HepG2 (cell line): Measurements from ENCODE around the gene ARHGAP29. TPM values are rescaled to one million over a fixed set of nuclear protein-coding genes. Genes with fewer than 3 reads are reported as not detected.
A peak's percentile ranks its signal among the peaks of the same experiment; 100 is the strongest.

ENCODE experiments used
- ATAC-seq: fragments of 200-7000 bp; cut with Tn5 transposase; 3 replicates; pipeline ENCODE4 v1.9.1; 2020; ENCODE audit warnings: mild to moderate bottlenecking, moderate library complexity
- BruUV-seq: library from RNA; stranded (reverse); fragments of 400-500 nt; replicated peaks from 2 replicates; lab custom pipeline; 2021; lab: Mats Ljungman, UMichigan
- CTCF ChIA-PET: fragments of 300-600 bp; formaldehyde crosslinking; extraction: SDS; loops from one replicate; lab custom pipeline; 2021; ENCODE audit warnings: low total read pairs, inconsistent platforms, low intra/inter-chr PET ratio; lab: Yijun Ruan, JAX
- POLR2A ChIA-PET: fragments of 350-600 bp; sonication (Branson Sonifier 250); formaldehyde crosslinking; loops from one replicate; lab custom pipeline; 2020; ENCODE audit warnings: antibody characterized with exemption, inconsistent platforms; lab: Yijun Ruan, JAX
- DNase-seq: peaks from one replicate; pipeline ENCODE4 v3.0.0-alpha.2; 2015; ENCODE audit warnings: low spot score
- FAIRE-seq: peaks from 3 replicates; lab custom pipeline; 2011; peaks lifted over from hg19 to GRCh38; lab: Jason Lieb, UNC
- H2AFZ ChIP-seq: one replicate; pipeline ENCODE4 v1.6.1; 2011; ENCODE audit warnings: low read length, inconsistent platforms
- H3K27ac ChIP-seq: fragments of 300-600 bp; 3 replicates; pipeline ENCODE4 v1.8.0; 2011; ENCODE audit warnings: mixed run types, mild to moderate bottlenecking, mixed read lengths, low read length, inconsistent platforms; ENCODE audit not compliant: insufficient read depth; ENCODE audit errors: extremely low read length
- H3K27me3 ChIP-seq, 2 experiments: fragments of 200-600 bp in 1 of 2; 2 replicates in 1 of 2; 3 replicates in 1 of 2; pipeline versions ENCODE4 v1.6.0 to v1.8.0; 2011; ENCODE audit warnings: low read length in 2 of 2, mild to moderate bottlenecking in 2 of 2, moderate library complexity in 2 of 2, inconsistent platforms in 1 of 2; ENCODE audit not compliant: insufficient read depth in 2 of 2, control insufficient read depth in 1 of 2
- H3K36me3 ChIP-seq, 2 experiments: fragments of 200-600 bp in 1 of 2; replicated peaks in 1 of 2; 2 replicates in 1 of 2; 3 replicates in 1 of 2; pipeline versions ENCODE4 v1.5.1 to v1.8.0; 2011; ENCODE audit warnings: low read length in 2 of 2, inconsistent platforms in 1 of 2; ENCODE audit not compliant: insufficient read depth in 2 of 2, control insufficient read depth in 1 of 2
- H3K4me1 ChIP-seq: 2 replicates; pipeline ENCODE4 v1.5.1; 2012; ENCODE audit warnings: low read length, inconsistent platforms; ENCODE audit not compliant: insufficient read depth
- H3K4me2 ChIP-seq: 2 replicates; pipeline ENCODE4 v1.6.0; 2011; ENCODE audit warnings: low read depth, low read length, inconsistent platforms
- H3K4me3 ChIP-seq, 3 experiments: fragments of 200-600 bp in 1 of 3; sonication (generic), shearing (Covaris generic) in 1 of 3; replicated peaks in 1 of 3; 2 replicates each; pipeline ENCODE4 v1.5.1; 2011 to 2016; ENCODE audit warnings: low read length in 3 of 3, inconsistent platforms in 2 of 3, low read depth in 2 of 3, mild to moderate bottlenecking in 2 of 3, control low read depth in 1 of 3, mixed read lengths in 1 of 3; ENCODE audit not compliant: insufficient read depth in 1 of 3
- H3K79me2 ChIP-seq: one replicate; pipeline ENCODE4 v1.6.1; 2011; ENCODE audit warnings: low read length, inconsistent platforms; ENCODE audit not compliant: insufficient read depth
- H3K9ac ChIP-seq: 2 replicates; pipeline ENCODE4 v1.6.0; 2011; ENCODE audit warnings: mild to moderate bottlenecking, low read depth, low read length, inconsistent platforms; ENCODE audit not compliant: insufficient read depth
- H3K9me3 ChIP-seq: 2 replicates; pipeline ENCODE4 v1.5.1; 2012; ENCODE audit warnings: mild to moderate bottlenecking, low read length
- H4K20me1 ChIP-seq: 2 replicates; pipeline ENCODE4 v1.6.0; 2011; ENCODE audit warnings: inconsistent platforms, mild to moderate bottlenecking, low read length, moderate library complexity; ENCODE audit not compliant: insufficient read depth
- AGO2 ChIP-seq: fragments of 200-400 bp; formaldehyde crosslinking; optimal IDR thresholded peaks from 2 replicates; pipeline ENCODE3; 2017; ENCODE audit warnings: mild to moderate bottlenecking, low read depth, low read length, moderate library complexity
- CEBPB ChIP-seq: IDR thresholded peaks from 2 replicates; pipeline ENCODE4 v1.6.1; 2011; ENCODE audit warnings: low read depth, low read length, improper control_type of control experiment, borderline replicate concordance
- CEBPG ChIP-seq: IDR thresholded peaks from 2 replicates; pipeline ENCODE4 v1.6.1; 2016
- FOXP1 ChIP-seq, 2 experiments: fragments of 450-650 bp in 1 of 2; IDR thresholded peaks; 2 replicates each; pipeline ENCODE4 v1.6.1; 2017 to 2018; ENCODE audit warnings: antibody characterized with exemption in 1 of 2
- HDAC2 ChIP-seq: sonication (generic); formaldehyde crosslinking; IDR thresholded peaks from 2 replicates; pipeline ENCODE4 v1.4.0; 2020; ENCODE audit warnings: missing genetic modification reagents
- HMG20A ChIP-seq: IDR thresholded peaks from 2 replicates; pipeline ENCODE4 v1.6.1; 2016; ENCODE audit warnings: borderline replicate concordance
- HNF4G ChIP-seq, 2 experiments: sonication (generic) in 1 of 2; formaldehyde crosslinking in 1 of 2; IDR thresholded peaks; 2 replicates each; pipeline versions ENCODE4 v1.4.0 to v1.6.1; 2011 to 2020; ENCODE audit warnings: borderline replicate concordance in 2 of 2, low read depth in 2 of 2, mild to moderate bottlenecking in 2 of 2, low read length in 1 of 2, missing genetic modification reagents in 1 of 2, moderate library complexity in 1 of 2
- KDM1A ChIP-seq: IDR thresholded peaks from 2 replicates; pipeline ENCODE4 v1.6.1; 2016; ENCODE audit warnings: missing compliant biosample characterization
- NR2F1 ChIP-seq, 2 experiments: fragments of 450-650 bp in 1 of 2; formaldehyde crosslinking in 1 of 2; IDR thresholded peaks; 2 replicates each; pipeline versions ENCODE4 v1.5.0 to v1.6.1; 2016 to 2020; ENCODE audit warnings: mild to moderate bottlenecking in 1 of 2, missing compliant biosample characterization in 1 of 2, missing genetic modification reagents in 1 of 2, moderate library complexity in 1 of 2
- NR2F6 ChIP-seq, 2 experiments: IDR thresholded peaks; 2 replicates each; pipeline ENCODE4 v1.6.1; 2016; ENCODE audit warnings: antibody characterized with exemption in 1 of 2, mild to moderate bottlenecking in 1 of 2
- POGZ ChIP-seq: sonication (generic); formaldehyde crosslinking; IDR thresholded peaks from 2 replicates; pipeline ENCODE4 v1.4.0; 2020; ENCODE audit warnings: mild to moderate bottlenecking, missing genetic modification reagents
- RARA ChIP-seq: IDR thresholded peaks from 2 replicates; pipeline ENCODE4 v1.6.1; 2016; ENCODE audit warnings: missing genetic modification reagents, missing compliant biosample characterization
- SALL1 ChIP-seq: sonication (generic); formaldehyde crosslinking; IDR thresholded peaks from 2 replicates; pipeline ENCODE4 v1.8.0; 2022; ENCODE audit warnings: mild to moderate bottlenecking, missing genetic modification reagents
- SP5 ChIP-seq: IDR thresholded peaks from 2 replicates; pipeline ENCODE4 v1.6.1; 2016; ENCODE audit warnings: low read depth, borderline replicate concordance
- WGBS: methylation state at CpG from one replicate; pipeline ENCODE4 v1.1.6; 2017; ENCODE audit warnings: low lambda C conversion rate; 5-methylcytosine and 5-hydroxymethylcytosine counted together
- in situ Hi-C: cut with HindIII; loops from 2 replicates; pipeline ENCODE4 v1.10.0; 2017; ENCODE audit warnings: low pct_unique_long_range_greater_than_20kb; ENCODE audit not compliant: extremely low pct_ligation_motif_present
- intact Hi-C: fragments of 100-400 bp; cut with micrococcal nuclease; formaldehyde crosslinking; loops from one replicate; pipeline ENCODE4 v1.10.0; 2022; ENCODE audit not compliant: unreplicated experiment
- polyA plus RNA-seq, 8 experiments: library from polyadenylated mRNA; depleted of rRNA in 3 of 8; stranded (reverse) in 7 of 8; unstranded in 1 of 8; fragments of >200 nt; fragmentation: Illumina TruSeq in 4 of 8; extraction: Trizol in 4 of 8; gene quantifications; 2 replicates each; pipeline versions ENCODE4 v1.2.1 to v1.2.3, GENCODE V29; 2011 to 2016; ENCODE audit warnings: low read depth in 4 of 8, missing spikeins in 1 of 8, mixed read lengths in 1 of 8; ENCODE audit not compliant: insufficient read depth in 1 of 8
- total RNA-seq, 5 experiments: library from RNA; depleted of rRNA; stranded (reverse); fragments of >200 nt; fragmentation: Illumina TruSeq; extraction: Trizol; gene quantifications; 2 replicates each; pipeline ENCODE4 v1.2.3, GENCODE V29; 2016; ENCODE audit warnings: low read depth in 1 of 5
- TF ChIP-seq, protein P1 (sequence below): sonication (generic); formaldehyde crosslinking; IDR thresholded peaks from 2 replicates; pipeline ENCODE4 v1.5.0; 2020; ENCODE audit warnings: mild to moderate bottlenecking, missing genetic modification reagents
- TF ChIP-seq, protein P2 (sequence below): sonication (generic); formaldehyde crosslinking; conservative IDR thresholded peaks from 2 replicates; pipeline ENCODE4 v1.8.0; 2022; ENCODE audit warnings: mild to moderate bottlenecking, moderate library complexity, missing genetic modification reagents
- TF ChIP-seq, protein P3 (sequence below): sonication (generic); formaldehyde crosslinking; IDR thresholded peaks from 2 replicates; pipeline ENCODE4 v1.5.0; 2020; ENCODE audit warnings: mild to moderate bottlenecking, missing genetic modification reagents

ARHGAP29 gene
- total and polyA plus RNA-seq, 2 of the 13 experiments (the other 11 are each of a cell fraction or from before 2014, with no cell fraction given), result 12.8 to 18.3 TPM

DNA sequence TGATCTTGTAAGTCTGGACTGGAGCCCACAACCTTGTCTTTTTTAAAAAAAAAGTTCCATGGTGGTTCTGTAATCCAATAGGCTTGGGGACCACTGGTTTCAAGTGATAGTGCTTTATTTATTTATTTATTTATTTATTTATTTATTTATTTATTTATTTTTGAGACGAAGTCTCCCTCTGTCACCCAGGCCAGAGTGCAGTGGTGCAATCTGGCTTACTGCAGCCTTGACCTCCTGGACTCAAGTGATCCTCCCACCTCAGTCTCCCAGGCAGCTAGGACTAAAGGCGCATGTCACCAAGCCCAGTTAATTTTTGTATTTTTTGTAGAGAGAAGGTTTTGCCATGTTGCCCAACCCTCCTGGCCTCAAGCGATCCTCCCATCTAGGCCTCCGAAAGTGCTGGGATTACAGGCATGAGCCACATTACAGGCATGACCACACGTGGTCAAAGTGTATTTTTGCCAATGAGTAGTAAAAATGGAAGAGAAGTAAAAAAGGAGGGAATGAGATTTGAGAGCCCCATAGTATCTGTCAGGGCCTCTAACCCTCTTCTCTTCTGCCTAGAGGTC is 44.8 kb upstream of the ARHGAP29 start:
- DNase-seq (peak; percentile 43), ATAC-seq (peak; percentile 37), FAIRE-seq (peak; percentile 58)
- POLR2A ChIA-PET, result interaction anchor here (1.3 kb wide), 1 partner anchor 51 kb away, joined by 3 read pairs; no protein-coding TSS in a partner anchor
- Histone ChIP-seq H4K20me1 (no peaks in the 10 kb centered on the region), H3K9me3 (no peaks in the 10 kb centered on the region), H3K27ac (no peak overlapping the region), H3K36me3 (no peaks in the 10 kb centered on the region), H3K4me1 (peaks cover 22% of the 10 kb centered on the region), H3K4me3 (no peak overlapping the region), H3K9ac (no peak overlapping the region), H3K27me3 (no peaks in the 10 kb centered on the region), H3K79me2 (no peaks in the 10 kb centered on the region), H2AFZ (no peak overlapping the region), H3K4me2 (peak overlapping the region; percentile 14; the same call in 1 of the 2 replicates)
- WGBS, result 23% methylated on average over 5 of the region's 5 CpGs
- in situ Hi-C loops, result no loop called here
- BruUV-seq, result no TSS peak
- CTCF ChIA-PET, result no interaction called here
- intact Hi-C loops, result no loop called here
- no peak for TF ChIP-seq NR2F6 (IDR thresholded peaks at IDR 0.05)
- peak; percentile 59 for TF ChIP-seq NR2F6 (CRISPR knock-in tag; IDR thresholded peaks at IDR 0.05)
- TF ChIP-seq KDM1A (CRISPR knock-in tag), result 0 out of 2 replicates have a peak, but pooled peaks have one; percentile 29
- TF ChIP-seq POGZ (CRISPR knock-in tag), result 0 out of 2 replicates have a peak, but pooled peaks have one; percentile 17
- TF ChIP-seq HMG20A (CRISPR knock-in tag), result peak; percentile 18; the same call in 1 of the 2 replicates
- TF ChIP-seq, protein P1, sequence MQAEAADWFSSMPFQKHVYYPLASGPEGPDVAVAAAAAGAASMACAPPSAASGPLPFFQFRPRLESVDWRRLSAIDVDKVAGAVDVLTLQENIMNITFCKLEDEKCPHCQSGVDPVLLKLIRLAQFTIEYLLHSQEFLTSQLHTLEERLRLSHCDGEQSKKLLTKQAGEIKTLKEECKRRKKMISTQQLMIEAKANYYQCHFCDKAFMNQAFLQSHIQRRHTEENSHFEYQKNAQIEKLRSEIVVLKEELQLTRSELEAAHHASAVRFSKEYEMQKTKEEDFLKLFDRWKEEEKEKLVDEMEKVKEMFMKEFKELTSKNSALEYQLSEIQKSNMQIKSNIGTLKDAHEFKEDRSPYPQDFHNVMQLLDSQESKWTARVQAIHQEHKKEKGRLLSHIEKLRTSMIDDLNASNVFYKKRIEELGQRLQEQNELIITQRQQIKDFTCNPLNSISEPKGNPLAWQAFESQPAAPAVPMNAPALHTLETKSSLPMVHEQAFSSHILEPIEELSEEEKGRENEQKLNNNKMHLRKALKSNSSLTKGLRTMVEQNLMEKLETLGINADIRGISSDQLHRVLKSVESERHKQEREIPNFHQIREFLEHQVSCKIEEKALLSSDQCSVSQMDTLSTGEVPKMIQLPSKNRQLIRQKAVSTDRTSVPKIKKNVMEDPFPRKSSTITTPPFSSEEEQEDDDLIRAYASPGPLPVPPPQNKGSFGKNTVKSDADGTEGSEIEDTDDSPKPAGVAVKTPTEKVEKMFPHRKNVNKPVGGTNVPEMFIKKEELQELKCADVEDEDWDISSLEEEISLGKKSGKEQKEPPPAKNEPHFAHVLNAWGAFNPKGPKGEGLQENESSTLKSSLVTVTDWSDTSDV, result no peak
- no peak for TF ChIP-seq FOXP1 (IDR thresholded peaks at IDR 0.05)
- peak; percentile 42 for TF ChIP-seq FOXP1 (CRISPR knock-in tag; IDR thresholded peaks at IDR 0.05)
- 0 out of 2 replicates have a peak, but pooled peaks have one; percentile 39 for TF ChIP-seq SALL1 (CRISPR knock-in tag)
- peak; percentile 26 to 56; a peak in 3 of 4 replicates for TF ChIP-seq NR2F1 (CRISPR knock-in tag; IDR thresholded peaks at IDR 0.05)
- TF ChIP-seq, protein P2, sequence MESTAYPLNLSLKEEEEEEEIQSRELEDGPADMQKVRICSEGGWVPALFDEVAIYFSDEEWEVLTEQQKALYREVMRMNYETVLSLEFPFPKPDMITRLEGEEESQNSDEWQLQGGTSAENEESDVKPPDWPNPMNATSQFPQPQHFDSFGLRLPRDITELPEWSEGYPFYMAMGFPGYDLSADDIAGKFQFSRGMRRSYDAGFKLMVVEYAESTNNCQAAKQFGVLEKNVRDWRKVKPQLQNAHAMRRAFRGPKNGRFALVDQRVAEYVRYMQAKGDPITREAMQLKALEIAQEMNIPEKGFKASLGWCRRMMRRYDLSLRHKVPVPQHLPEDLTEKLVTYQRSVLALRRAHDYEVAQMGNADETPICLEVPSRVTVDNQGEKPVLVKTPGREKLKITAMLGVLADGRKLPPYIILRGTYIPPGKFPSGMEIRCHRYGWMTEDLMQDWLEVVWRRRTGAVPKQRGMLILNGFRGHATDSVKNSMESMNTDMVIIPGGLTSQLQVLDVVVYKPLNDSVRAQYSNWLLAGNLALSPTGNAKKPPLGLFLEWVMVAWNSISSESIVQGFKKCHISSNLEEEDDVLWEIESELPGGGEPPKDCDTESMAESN, result 0 out of 2 replicates have a peak, but pooled peaks have one; percentile 21
- TF ChIP-seq HDAC2 (CRISPR knock-in tag), result peak; percentile 32; the same call in 1 of the 2 replicates
- peak; percentile 75 for TF ChIP-seq SP5 (CRISPR knock-in tag)
- TF ChIP-seq RARA (CRISPR knock-in tag), result 0 out of 2 replicates have a peak, but pooled peaks have one; percentile 35
- TF ChIP-seq HNF4G (IDR thresholded peaks at IDR 0.05; ENCODE audit: borderline replicate concordance, low read depth, low read length), result peak; percentile 37; the same call in 1 of the 2 replicates
- no peak for TF ChIP-seq HNF4G (CRISPR knock-in tag; IDR thresholded peaks at IDR 0.05; ENCODE audit: borderline replicate concordance, low read depth)
- TF ChIP-seq, protein P3, sequence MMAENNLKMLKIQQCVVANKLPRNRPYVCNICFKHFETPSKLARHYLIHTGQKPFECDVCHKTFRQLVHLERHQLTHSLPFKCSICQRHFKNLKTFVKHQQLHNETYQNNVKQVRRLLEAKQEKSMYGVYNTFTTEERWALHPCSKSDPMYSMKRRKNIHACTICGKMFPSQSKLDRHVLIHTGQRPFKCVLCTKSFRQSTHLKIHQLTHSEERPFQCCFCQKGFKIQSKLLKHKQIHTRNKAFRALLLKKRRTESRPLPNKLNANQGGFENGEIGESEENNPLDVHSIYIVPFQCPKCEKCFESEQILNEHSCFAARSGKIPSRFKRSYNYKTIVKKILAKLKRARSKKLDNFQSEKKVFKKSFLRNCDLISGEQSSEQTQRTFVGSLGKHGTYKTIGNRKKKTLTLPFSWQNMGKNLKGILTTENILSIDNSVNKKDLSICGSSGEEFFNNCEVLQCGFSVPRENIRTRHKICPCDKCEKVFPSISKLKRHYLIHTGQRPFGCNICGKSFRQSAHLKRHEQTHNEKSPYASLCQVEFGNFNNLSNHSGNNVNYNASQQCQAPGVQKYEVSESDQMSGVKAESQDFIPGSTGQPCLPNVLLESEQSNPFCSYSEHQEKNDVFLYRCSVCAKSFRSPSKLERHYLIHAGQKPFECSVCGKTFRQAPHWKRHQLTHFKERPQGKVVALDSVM (CRISPR knock-in tag), result peak; percentile 94
- TF ChIP-seq AGO2, result no peak
- peak; percentile 39; the same call in 1 of the 2 replicates for TF ChIP-seq CEBPG (CRISPR knock-in tag)
- TF ChIP-seq CEBPB, result peak; percentile 32; the same call in 1 of the 2 replicates
